Measurements from ENCODE around the gene MBTD1. TPM values are rescaled to one million over a fixed set of nuclear protein-coding genes. Genes with fewer than 3 reads are reported as not detected.
"Not testable (repeated sequence)": the region's sequence is repeated elsewhere in the genome, so short reads cannot be mapped to it uniquely, and the experiment has no call there.

MBTD1 gene
- total RNA-seq, result 32.9 and 36.8 TPM in 2 replicates
- long read RNA-seq, partial matches to known transcripts, result 1 of 11 reads
- long read RNA-seq, other reads (novel, unspliced or antisense), result 10 of 11 reads

GRCh38 chr17:51259564-51260236 lies at the start of gene MBTD1:
MBTD1 (minus strand) TSS chr17:51260049; CDS start chr17:51225161, 34,888 bp downstream.
- H3K4me3 Mint-ChIP-seq, result peak within 1 kb of the TSS; percentile 100
- peaks cover 49% of the 10 kb centered on the region for H3K4me1 Mint-ChIP-seq
- no peak for TF ChIP-seq CTCF (conservative IDR thresholded peaks at IDR 0.05)

GRCh38 chr17:51305182-51305581 lies 45.3 kb upstream of the MBTD1 start:
- DNase-seq (ENCODE audit: low read depth, low spot score), result no peak
- no peak for TF ChIP-seq CTCF (conservative IDR thresholded peaks at IDR 0.05)
- Mint-ChIP-seq H3K27me3 (ENCODE audit: low read depth) (no peaks in the 10 kb centered on the region), H3K27ac (ENCODE audit: unreplicated experiment) (no peak overlapping the region), H3K9me3 (peaks cover 21% of the 10 kb centered on the region), H3K4me1 (no peaks in the 10 kb centered on the region), H3K4me3 (no peak overlapping the region), H3K36me3 (ENCODE audit: low read depth) (peaks cover 28% of the 10 kb centered on the region)

More at GRCh38 chr17:51259564-51260236, at the start of gene MBTD1:
- Mint-ChIP-seq H3K9me3 (no peaks in the 10 kb centered on the region), H3K27ac (ENCODE audit: unreplicated experiment) (peak within 1 kb of the TSS; percentile 100), H3K27me3 (ENCODE audit: low read depth) (no peaks in the 10 kb centered on the region), H3K36me3 (ENCODE audit: low read depth) (peaks cover 3% of the 10 kb centered on the region)
- peak; percentile 91 for DNase-seq (ENCODE audit: low read depth, low spot score)

- Mint-ChIP-seq H3K9me3 (peaks cover 2% of the 10 kb centered on the region), H3K27ac (ENCODE audit: unreplicated experiment) (peak overlapping the region; percentile 62), H3K36me3 (ENCODE audit: low read depth) (peaks cover 8% of the 10 kb centered on the region), H3K4me3 (no peak overlapping the region), H3K27me3 (ENCODE audit: low read depth) (no peaks in the 10 kb centered on the region), H3K4me1 (no peaks in the 10 kb centered on the region)
- no peak for DNase-seq (ENCODE audit: low read depth, low spot score)
- TF ChIP-seq CTCF (conservative IDR thresholded peaks at IDR 0.05), result no peak
Measured at GRCh38 chr17:51299859-51300258, 40.0 kb upstream of the MBTD1 start.

GRCh38 chr17:51298508-51299371 lies 38.9 kb upstream of the MBTD1 start:
- peak; percentile 14 for DNase-seq (ENCODE audit: low read depth, low spot score)
- Mint-ChIP-seq H3K36me3 (ENCODE audit: low read depth) (peaks cover 11% of the 10 kb centered on the region), H3K9me3 (no peaks in the 10 kb centered on the region), H3K4me1 (no peaks in the 10 kb centered on the region), H3K27ac (ENCODE audit: unreplicated experiment) (no peak overlapping the region), H3K4me3 (no peak overlapping the region), H3K27me3 (ENCODE audit: low read depth) (no peaks in the 10 kb centered on the region)
- peak; percentile 81 for TF ChIP-seq CTCF (conservative IDR thresholded peaks at IDR 0.05)

GRCh38 chr17:51294338-51294737 lies 34.5 kb upstream of the MBTD1 start:
- H3K4me3 Mint-ChIP-seq; H3K27me3 Mint-ChIP-seq (ENCODE audit: low read depth): not testable (repeated sequence)

More at GRCh38 chr17:51294338-51294737, 34.5 kb upstream of the MBTD1 start:
- H3K36me3 Mint-ChIP-seq (ENCODE audit: low read depth), result peaks cover 24% of the 10 kb centered on the region
- not testable (repeated sequence) for H3K9me3 Mint-ChIP-seq; H3K27ac Mint-ChIP-seq (ENCODE audit: unreplicated experiment); H3K4me1 Mint-ChIP-seq; DNase-seq (ENCODE audit: low read depth, low spot score)
